Chondrocyte (in vitro differentiated cells): ENCODE measurements around the gene ALPP. TPM values are rescaled to one million over a fixed set of nuclear protein-coding genes. Genes with fewer than 3 reads are reported as not detected.
"Not testable (repeated sequence)": the region's sequence is repeated elsewhere in the genome, so short reads cannot be mapped to it uniquely, and the experiment has no call there.

ENCODE experiments used
- DNase-seq: peaks from one replicate; pipeline ENCODE4 v3.0.0; 2021; ENCODE audit warnings: mixed read lengths, low spot score
- H3K27ac Mint-ChIP-seq: one replicate; pipeline ENCODE4 v1.8.0; 2021; ENCODE audit warnings: mild to moderate bottlenecking, moderate library complexity, mixed read lengths; ENCODE audit not compliant: unreplicated experiment
- H3K27me3 Mint-ChIP-seq: 2 replicates; pipeline ENCODE4 v1.8.0; 2021; ENCODE audit warnings: low read depth, mixed read lengths
- H3K36me3 Mint-ChIP-seq: 2 replicates; pipeline ENCODE4 v1.8.0; 2021; ENCODE audit warnings: low read depth, mixed read lengths
- H3K4me1 Mint-ChIP-seq: 2 replicates; pipeline ENCODE4 v1.8.0; 2021; ENCODE audit warnings: low read depth, mild to moderate bottlenecking, mixed read lengths
- H3K4me3 Mint-ChIP-seq: one replicate; pipeline ENCODE4 v1.8.0; 2021; ENCODE audit warnings: mild to moderate bottlenecking, moderate library complexity, mixed read lengths; ENCODE audit not compliant: unreplicated experiment
- H3K9me3 Mint-ChIP-seq: 2 replicates; pipeline ENCODE4 v1.8.0; 2021; ENCODE audit warnings: low read depth, mixed read lengths
- CTCF ChIP-seq: fragments of 200-600 bp; sonication (generic); IDR thresholded peaks from 2 replicates; pipeline ENCODE4 v1.5.0; 2021; ENCODE audit warnings: antibody characterized with exemption, mild to moderate bottlenecking, moderate library complexity
- total RNA-seq: library from RNA; stranded (reverse); gene quantifications from 3 replicates; pipeline ENCODE4 v1.2.1, GENCODE V29; 2021

The ALPP gene
- total RNA-seq, 1 donor from 2014 or later: not detected

- no peaks in the 10 kb centered on the region for H3K36me3 Mint-ChIP-seq
- TF ChIP-seq CTCF: no peak
- no peaks in the 10 kb centered on the region for H3K9me3 Mint-ChIP-seq
- H3K4me3 Mint-ChIP-seq: no peak overlapping the region
- H3K27me3 Mint-ChIP-seq: no peaks in the 10 kb centered on the region
- no peak overlapping the region for H3K27ac Mint-ChIP-seq
- H3K4me1 Mint-ChIP-seq: peaks cover 4% of the 10 kb centered on the region
- DNase-seq: peak; percentile 61
Observed at GRCh38 chr2:232369126-232369951, 9.2 kb upstream of the ALPP start.

- not testable (repeated sequence) for H3K36me3 Mint-ChIP-seq, H3K27me3 Mint-ChIP-seq, H3K9me3 Mint-ChIP-seq, H3K27ac Mint-ChIP-seq, H3K4me1 Mint-ChIP-seq, H3K4me3 Mint-ChIP-seq
- DNase-seq: peak; percentile 38
Observed at GRCh38 chr2:232370007-232370406, 8.5 kb upstream of the ALPP start.

GRCh38 chr2:232372231-232373208, 6.0 kb upstream of the ALPP start:
- peaks cover 4% of the 10 kb centered on the region for H3K27me3 Mint-ChIP-seq
- H3K27ac Mint-ChIP-seq: no peak overlapping the region
- H3K36me3 Mint-ChIP-seq: no peaks in the 10 kb centered on the region
- no peaks in the 10 kb centered on the region for H3K9me3 Mint-ChIP-seq
- no peaks in the 10 kb centered on the region for H3K4me1 Mint-ChIP-seq
- TF ChIP-seq CTCF: no peak
- no peak overlapping the region for H3K4me3 Mint-ChIP-seq
- DNase-seq: peak; percentile 33

GRCh38 chr2:232374356-232374755, 4.2 kb upstream of the ALPP start:
- Mint-ChIP-seq H3K4me1 (no peaks in the 10 kb centered on the region), H3K27me3 (peaks cover 5% of the 10 kb centered on the region), H3K4me3 (no peak overlapping the region), H3K9me3 (no peaks in the 10 kb centered on the region), H3K27ac (no peak overlapping the region), H3K36me3 (no peaks in the 10 kb centered on the region)
- no peak for TF ChIP-seq CTCF
- no peak for DNase-seq

- H3K9me3 Mint-ChIP-seq: no peaks in the 10 kb centered on the region
- H3K4me3 Mint-ChIP-seq: no peak overlapping the region
- no peak overlapping the region for H3K27ac Mint-ChIP-seq
Observed at GRCh38 chr2:232375164-232375563, 3.4 kb upstream of the ALPP start.

More at GRCh38 chr2:232375164-232375563, 3.4 kb upstream of the ALPP start:
- Mint-ChIP-seq H3K27me3 (peaks cover 5% of the 10 kb centered on the region), H3K4me1 (no peaks in the 10 kb centered on the region), H3K36me3 (no peaks in the 10 kb centered on the region)
- DNase-seq: no peak
- no peak for TF ChIP-seq CTCF
